Vagina (tissue), 2 donors: ENCODE data around the gene SIRT7. TPM values are rescaled to one million over a fixed set of nuclear protein-coding genes. Genes with fewer than 3 reads are reported as not detected.
A peak's percentile ranks its signal among the peaks of the same experiment; 100 is the strongest.

Experiments used
- DNase-seq, 2 donors: peaks; one replicate each; pipeline ENCODE4 v3.0.0-alpha.2; 2017; ENCODE audit errors: extremely low spot score in 2 of 2
- H3K27ac ChIP-seq: fragments of 200-600 bp; sonication (generic); one replicate; pipeline ENCODE4 v1.5.1; 2019
- H3K27me3 ChIP-seq: fragments of 200-600 bp; sonication (generic); one replicate; pipeline ENCODE4 v1.5.1; 2019
- H3K36me3 ChIP-seq, 2 donors: fragments of 200-600 bp; sonication (generic); one replicate each; pipeline ENCODE4 v1.5.1; 2017 to 2019
- H3K4me1 ChIP-seq: fragments of 200-600 bp; sonication (generic); one replicate; pipeline ENCODE4 v1.5.1; 2019
- H3K4me3 ChIP-seq, 2 donors: fragments of 200-600 bp; sonication (generic); 1 replicate in 1 of 2; 2 replicates in 1 of 2; pipeline ENCODE4 v1.5.1; 2016 to 2019
- H3K9me3 ChIP-seq: fragments of 200-600 bp; sonication (generic); one replicate; pipeline ENCODE4 v1.5.1; 2019
- POLR2A ChIP-seq, 2 donors: fragments of 450-650 bp; IDR thresholded peaks; one replicate each; pipeline ENCODE4 v1.6.1; 2017; ENCODE audit warnings: antibody characterized with exemption in 2 of 2, mild to moderate bottlenecking in 2 of 2, moderate library complexity in 2 of 2
- POLR2AphosphoS5 ChIP-seq, 2 donors: sonication (generic); formaldehyde crosslinking; IDR thresholded peaks; one replicate each; pipeline ENCODE4 v1.9.0; 2017; ENCODE audit warnings: antibody characterized with exemption in 2 of 2, mild to moderate bottlenecking in 2 of 2, low read depth in 1 of 2; ENCODE audit not compliant: insufficient read depth in 1 of 2
- intact Hi-C: fragments of 100-400 bp; cut with DNase I; formaldehyde crosslinking; loops from one replicate; pipeline ENCODE4 v1.15.1; 2023
- total RNA-seq: library from RNA; depleted of rRNA; stranded (reverse); fragments of >200 nt; gene quantifications from one replicate; pipeline ENCODE4 v1.2.3, GENCODE V29; 2016
- TF ChIP-seq, protein P1 (sequence below), 3 experiments: fragments of 450-650 bp in 2 of 3; fragments of 200-600 bp in 1 of 3; sonication (generic) in 1 of 3; IDR thresholded peaks; one replicate each; pipeline ENCODE4 v1.5.1; 2017 to 2019; ENCODE audit warnings: antibody characterized with exemption in 3 of 3, mild to moderate bottlenecking in 2 of 3, moderate library complexity in 2 of 3

Gene SIRT7
- total RNA-seq, 1 donor from 2014 or later = 47.9 TPM

DNA sequence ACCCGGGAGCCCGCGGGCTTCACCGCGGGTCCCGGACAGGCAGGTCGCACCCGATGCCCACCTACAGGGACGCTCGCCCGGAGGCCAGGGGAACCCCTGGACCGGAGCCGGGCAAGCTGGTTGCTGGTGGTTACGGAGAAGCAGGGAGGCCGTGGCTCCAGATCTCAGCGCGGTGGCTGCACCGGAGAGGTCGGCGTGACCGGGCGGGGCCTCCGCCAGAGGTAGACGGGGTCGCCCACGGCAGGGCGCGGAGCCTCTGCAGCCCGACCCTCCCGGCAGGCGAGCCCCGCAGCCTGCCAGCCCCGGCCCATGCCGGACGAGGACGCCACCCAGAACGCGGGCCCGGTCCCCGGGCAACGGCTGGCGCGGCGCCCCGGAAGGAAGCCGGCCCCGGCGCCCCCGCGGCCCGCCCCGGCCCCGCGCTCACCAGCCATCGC lies 7.1 kb downstream of the SIRT7 start:
- H3K27ac ChIP-seq = no peak overlapping the region

DNA sequence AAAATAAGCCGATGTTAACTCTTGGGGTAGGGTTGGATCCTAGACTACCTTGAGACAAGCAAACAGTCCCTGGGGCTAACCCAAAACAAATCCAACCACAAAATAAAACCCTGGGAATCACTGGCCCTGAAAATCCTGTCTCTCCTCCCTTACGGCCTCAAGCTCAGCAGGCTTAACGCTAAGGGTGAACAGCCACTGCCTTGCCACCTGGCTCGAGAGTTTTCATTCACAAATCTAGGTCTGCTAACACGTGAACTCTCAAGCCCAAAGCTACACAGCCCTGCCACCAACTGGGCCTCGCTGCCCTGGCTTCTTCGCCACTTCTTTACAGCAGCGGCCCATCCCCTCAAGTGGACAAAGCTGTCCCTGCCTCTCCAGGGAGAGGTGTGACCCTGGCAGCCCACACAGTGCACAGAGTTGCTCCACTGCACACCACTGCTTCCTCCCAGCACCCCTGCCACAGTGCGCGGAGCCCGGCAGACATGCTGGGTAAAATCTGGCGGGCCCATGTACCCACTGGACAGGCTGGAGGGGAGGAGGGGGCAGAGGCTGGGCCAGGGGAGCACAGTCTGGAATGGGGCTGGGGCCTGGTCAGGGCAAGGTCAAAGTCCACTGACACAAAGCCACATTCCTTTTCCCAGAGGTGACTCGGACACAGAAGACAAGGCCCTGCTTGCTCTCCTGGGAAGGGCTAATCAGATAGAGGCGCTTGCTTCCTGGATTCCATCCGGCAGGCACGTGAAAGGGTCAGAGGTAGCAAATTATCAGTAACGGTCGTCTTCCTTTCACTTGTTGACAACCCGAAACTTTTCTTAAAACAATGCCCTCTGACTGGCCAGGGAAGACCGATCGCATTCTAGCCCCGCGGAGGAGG lies 7.8 kb downstream of the SIRT7 start:
- Histone ChIP-seq H3K36me3 (peaks cover 0 to 32% of the 10 kb centered on the region in 2 donors), H3K9me3 (no peaks in the 10 kb centered on the region), H3K27me3 (no peaks in the 10 kb centered on the region), H3K4me1 (peaks cover 19% of the 10 kb centered on the region), H3K27ac (no peak overlapping the region), H3K4me3 (peak overlapping the region; percentile 75 to 90)
- intact Hi-C loops = no loop called here
- TF ChIP-seq, protein P1, sequence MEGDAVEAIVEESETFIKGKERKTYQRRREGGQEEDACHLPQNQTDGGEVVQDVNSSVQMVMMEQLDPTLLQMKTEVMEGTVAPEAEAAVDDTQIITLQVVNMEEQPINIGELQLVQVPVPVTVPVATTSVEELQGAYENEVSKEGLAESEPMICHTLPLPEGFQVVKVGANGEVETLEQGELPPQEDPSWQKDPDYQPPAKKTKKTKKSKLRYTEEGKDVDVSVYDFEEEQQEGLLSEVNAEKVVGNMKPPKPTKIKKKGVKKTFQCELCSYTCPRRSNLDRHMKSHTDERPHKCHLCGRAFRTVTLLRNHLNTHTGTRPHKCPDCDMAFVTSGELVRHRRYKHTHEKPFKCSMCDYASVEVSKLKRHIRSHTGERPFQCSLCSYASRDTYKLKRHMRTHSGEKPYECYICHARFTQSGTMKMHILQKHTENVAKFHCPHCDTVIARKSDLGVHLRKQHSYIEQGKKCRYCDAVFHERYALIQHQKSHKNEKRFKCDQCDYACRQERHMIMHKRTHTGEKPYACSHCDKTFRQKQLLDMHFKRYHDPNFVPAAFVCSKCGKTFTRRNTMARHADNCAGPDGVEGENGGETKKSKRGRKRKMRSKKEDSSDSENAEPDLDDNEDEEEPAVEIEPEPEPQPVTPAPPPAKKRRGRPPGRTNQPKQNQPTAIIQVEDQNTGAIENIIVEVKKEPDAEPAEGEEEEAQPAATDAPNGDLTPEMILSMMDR (IDR thresholded peaks at IDR 0.05) = no peak
- TF ChIP-seq POLR2AphosphoS5 (IDR thresholded peaks at IDR 0.05; ENCODE audit: insufficient read depth in 1 of 2, low read depth in 1 of 2) (no peak), POLR2A (IDR thresholded peaks at IDR 0.05) (no peak)
- no peak for DNase-seq

More for the DNA sequence above, 7.1 kb downstream of the SIRT7 start:
- DNase-seq = no peak
- Histone ChIP-seq H3K4me1 (peaks cover 23% of the 10 kb centered on the region), H3K9me3 (no peaks in the 10 kb centered on the region), H3K4me3 (peak overlapping the region; percentile 75 to 90), H3K27me3 (no peaks in the 10 kb centered on the region), H3K36me3 (peaks cover 0 to 38% of the 10 kb centered on the region in 2 donors)
- TF ChIP-seq, protein P1 (IDR thresholded peaks at IDR 0.05) = no peak
- TF ChIP-seq POLR2A (IDR thresholded peaks at IDR 0.05) = no peak
- TF ChIP-seq POLR2AphosphoS5 (IDR thresholded peaks at IDR 0.05; ENCODE audit: insufficient read depth in 1 of 2, low read depth in 1 of 2) = no peak
- intact Hi-C loops = no loop called here

DNA sequence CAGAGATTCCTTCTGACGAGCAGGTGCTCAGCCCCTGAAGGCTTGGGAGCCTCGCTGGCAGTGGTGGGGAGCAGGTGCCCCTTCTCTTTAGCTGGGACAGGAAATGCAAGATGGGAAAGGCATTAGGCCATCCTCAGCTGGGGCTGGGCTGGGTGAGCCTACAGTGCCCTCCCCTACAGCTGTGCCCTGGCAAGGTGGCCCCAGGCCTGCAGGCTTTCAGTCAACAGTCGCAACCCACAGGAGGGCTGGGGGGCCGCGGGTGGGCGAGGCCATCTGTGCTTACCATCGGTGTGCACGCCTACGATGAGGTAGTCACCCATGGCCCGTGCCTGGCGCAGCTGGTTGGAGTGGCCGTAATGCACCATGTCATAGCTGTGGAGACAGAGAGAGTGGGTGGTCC lies 8.7 kb downstream of the SIRT7 start:
- Histone ChIP-seq H3K4me3 (no peak overlapping the region), H3K9me3 (no peaks in the 10 kb centered on the region), H3K27ac (no peak overlapping the region), H3K4me1 (peaks cover 19% of the 10 kb centered on the region), H3K27me3 (no peaks in the 10 kb centered on the region), H3K36me3 (peaks cover 0 to 22% of the 10 kb centered on the region in 2 donors)
- TF ChIP-seq, protein P1 (IDR thresholded peaks at IDR 0.05) = no peak
- no peak for TF ChIP-seq POLR2A (IDR thresholded peaks at IDR 0.05)
- no peak for TF ChIP-seq POLR2AphosphoS5 (IDR thresholded peaks at IDR 0.05; ENCODE audit: insufficient read depth in 1 of 2, low read depth in 1 of 2)
- intact Hi-C loops = no loop called here
- no peak for DNase-seq

DNA sequence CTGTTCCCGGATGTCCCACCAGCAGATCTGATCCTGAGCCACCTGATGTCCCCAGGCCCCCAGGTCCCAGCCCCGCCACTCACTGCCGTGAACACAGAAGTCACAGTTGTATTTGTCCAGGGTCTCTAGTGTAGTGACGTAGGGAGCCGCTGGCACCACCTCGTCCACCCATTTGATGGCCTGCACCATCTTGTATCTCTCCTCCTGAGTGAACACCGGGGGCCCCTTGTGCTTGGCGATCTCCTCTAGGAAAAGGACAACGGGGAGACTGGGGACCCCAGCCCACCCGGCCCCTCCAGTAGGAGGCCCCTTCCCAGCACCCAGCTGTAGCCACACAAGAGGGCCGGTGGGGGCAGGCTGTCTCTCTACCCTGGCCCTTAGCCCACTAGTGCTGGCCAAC lies 9.2 kb downstream of the SIRT7 start:
- Histone ChIP-seq H3K4me1 (peaks cover 19% of the 10 kb centered on the region), H3K27ac (no peak overlapping the region), H3K36me3 (peaks cover 0 to 18% of the 10 kb centered on the region in 2 donors), H3K4me3 (no peak overlapping the region), H3K9me3 (no peaks in the 10 kb centered on the region), H3K27me3 (no peaks in the 10 kb centered on the region)
- no peak for DNase-seq
- TF ChIP-seq, protein P1 (IDR thresholded peaks at IDR 0.05) = no peak
- TF ChIP-seq POLR2AphosphoS5 (IDR thresholded peaks at IDR 0.05; ENCODE audit: insufficient read depth in 1 of 2, low read depth in 1 of 2) (no peak), POLR2A (IDR thresholded peaks at IDR 0.05) (no peak)
- intact Hi-C loops = no loop called here
